Activated naive CD8-positive, alpha-beta T cell treated with anti-CD3 and anti-CD28 coated beads, Interleukin-2, amount 10 ng/mL, durations not matched to agents 7 days and 5 days (primary cell): ENCODE measurements around the gene KAT5. TPM values are rescaled to one million over a fixed set of nuclear protein-coding genes. Genes with fewer than 3 reads are reported as not detected.
"Not testable (repeated sequence)": the region's sequence is repeated elsewhere in the genome, so short reads cannot be mapped to it uniquely, and the experiment has no call there.

Experiments
- ATAC-seq: fragments of 150-1000 bp; cut with Tn5 transposase; one replicate; pipeline ENCODE4 v1.10.0; 2021; ENCODE audit warnings: low read depth, moderate library complexity
- POLR2A ChIA-PET: fragments of 350-600 bp; sonication (Branson Sonifier 250); formaldehyde crosslinking; loops from one replicate; lab custom pipeline; 2021; ENCODE audit warnings: antibody characterized with exemption; lab: Charles Lee
- DNase-seq: peaks from one replicate; pipeline ENCODE4 v3.0.0; 2021
- H3K27ac Mint-ChIP-seq: one replicate; pipeline ENCODE4 v1.8.0; 2022; ENCODE audit warnings: mild to moderate bottlenecking, mixed read lengths
- H3K27me3 Mint-ChIP-seq: one replicate; pipeline ENCODE4 v1.8.0; 2022; ENCODE audit warnings: mild to moderate bottlenecking, moderate library complexity, mixed read lengths
- H3K36me3 Mint-ChIP-seq: one replicate; pipeline ENCODE4 v1.8.0; 2021; ENCODE audit warnings: mild to moderate bottlenecking, mixed read lengths
- H3K4me1 Mint-ChIP-seq: one replicate; pipeline ENCODE4 v1.8.0; 2021; ENCODE audit warnings: mixed read lengths
- H3K4me3 Mint-ChIP-seq: one replicate; pipeline ENCODE4 v1.8.0; 2022; ENCODE audit warnings: mild to moderate bottlenecking, moderate library complexity, mixed read lengths
- H3K9me3 Mint-ChIP-seq: one replicate; pipeline ENCODE4 v1.8.0; 2021; ENCODE audit warnings: mixed read lengths
- total RNA-seq, 2 experiments: library from RNA; stranded (reverse); gene quantifications; one replicate each; pipeline ENCODE4 v1.2.3, GENCODE V29; 2021

KAT5 gene
- total RNA-seq, 2 experiments from 2014 or later: 75.6 to 82.6 TPM

- Mint-ChIP-seq H3K9me3 (no peaks in the 10 kb centered on the region), H3K4me3 (no peak overlapping the region), H3K27me3 (peaks cover 18% of the 10 kb centered on the region), H3K36me3 (no peaks in the 10 kb centered on the region), H3K27ac (no peak overlapping the region), H3K4me1 (peaks cover 3% of the 10 kb centered on the region)
- no peak for ATAC-seq
- no peak for DNase-seq
- POLR2A ChIA-PET: interaction anchor here (0.7 kb wide), 4 partner anchors 68 to 325 kb away, joined by 3 to 6 read pairs (median 5); no protein-coding TSS in a partner anchor
These were observed 15.1 kb upstream of the KAT5 start for GRCh38 chr11:65696802-65697552.

- no peaks in the 10 kb centered on the region for H3K36me3 Mint-ChIP-seq
These were observed 13.8 kb upstream of the KAT5 start for GRCh38 chr11:65698205-65698604.

GRCh38 chr11:65699306-65699705 lies 12.7 kb upstream of the KAT5 start:
- H3K9me3 Mint-ChIP-seq: no peaks in the 10 kb centered on the region

More at GRCh38 chr11:65698205-65698604, 13.8 kb upstream of the KAT5 start:
- peaks cover 18% of the 10 kb centered on the region for H3K27me3 Mint-ChIP-seq
- no peak overlapping the region for H3K4me3 Mint-ChIP-seq
- no peaks in the 10 kb centered on the region for H3K4me1 Mint-ChIP-seq
- ATAC-seq (no peak), DNase-seq (no peak)
- H3K9me3 Mint-ChIP-seq: no peaks in the 10 kb centered on the region
- H3K27ac Mint-ChIP-seq: no peak overlapping the region
- POLR2A ChIA-PET: no interaction called here

GRCh38 chr11:65700399-65700798 lies 11.7 kb upstream of the KAT5 start:
- H3K4me1 Mint-ChIP-seq: no peaks in the 10 kb centered on the region
- H3K27ac Mint-ChIP-seq: no peak overlapping the region
- H3K36me3 Mint-ChIP-seq: no peaks in the 10 kb centered on the region
- POLR2A ChIA-PET: no interaction called here
- H3K9me3 Mint-ChIP-seq: no peaks in the 10 kb centered on the region
- ATAC-seq (no peak), DNase-seq (no peak)
- H3K4me3 Mint-ChIP-seq: no peak overlapping the region
- H3K27me3 Mint-ChIP-seq: peaks cover 22% of the 10 kb centered on the region

More at GRCh38 chr11:65699306-65699705, 12.7 kb upstream of the KAT5 start:
- POLR2A ChIA-PET: no interaction called here
- H3K4me1 Mint-ChIP-seq: no peaks in the 10 kb centered on the region
- DNase-seq (no peak), ATAC-seq (no peak)
- H3K27me3 Mint-ChIP-seq: peaks cover 20% of the 10 kb centered on the region
- H3K27ac Mint-ChIP-seq: no peak overlapping the region
- H3K4me3 Mint-ChIP-seq: no peak overlapping the region
- H3K36me3 Mint-ChIP-seq: no peaks in the 10 kb centered on the region

GRCh38 chr11:65701686-65702085 lies 10.4 kb upstream of the KAT5 start:
- POLR2A ChIA-PET: no interaction called here
- peaks cover 22% of the 10 kb centered on the region for H3K27me3 Mint-ChIP-seq
- H3K9me3 Mint-ChIP-seq: no peaks in the 10 kb centered on the region

GRCh38 chr11:65703846-65704245 lies 8.2 kb upstream of the KAT5 start:
- no peak for ATAC-seq
- no peaks in the 10 kb centered on the region for H3K9me3 Mint-ChIP-seq
- no peak for DNase-seq
- no peak overlapping the region for H3K4me3 Mint-ChIP-seq
- peaks cover 3% of the 10 kb centered on the region for H3K4me1 Mint-ChIP-seq
- POLR2A ChIA-PET: interaction anchor here (0.8 kb wide), 1 partner anchor 80 kb away, joined by 3 read pairs; no protein-coding TSS in a partner anchor
- peaks cover 19% of the 10 kb centered on the region for H3K27me3 Mint-ChIP-seq
- no peaks in the 10 kb centered on the region for H3K36me3 Mint-ChIP-seq
- H3K27ac Mint-ChIP-seq: no peak overlapping the region

More at GRCh38 chr11:65701686-65702085, 10.4 kb upstream of the KAT5 start:
- Mint-ChIP-seq H3K27ac (no peak overlapping the region), H3K36me3 (no peaks in the 10 kb centered on the region), H3K4me3 (no peak overlapping the region), H3K4me1 (peaks cover 3% of the 10 kb centered on the region)
- ATAC-seq: no peak
- DNase-seq: no peak

- POLR2A ChIA-PET: interaction anchor here (0.9 kb wide), 1 partner anchor 154 kb away, joined by 3 read pairs; no protein-coding TSS in a partner anchor
- not testable (repeated sequence) for ATAC-seq, H3K27me3 Mint-ChIP-seq, H3K27ac Mint-ChIP-seq, H3K4me1 Mint-ChIP-seq, H3K36me3 Mint-ChIP-seq, H3K9me3 Mint-ChIP-seq
- DNase-seq: peak; percentile 79
- H3K4me3 Mint-ChIP-seq: peak overlapping the region; percentile 25
These were observed 5.7 kb upstream of the KAT5 start for GRCh38 chr11:65706303-65706763.

- DNase-seq, H3K27me3 Mint-ChIP-seq, H3K4me3 Mint-ChIP-seq, ATAC-seq, H3K27ac Mint-ChIP-seq, H3K9me3 Mint-ChIP-seq, POLR2A ChIA-PET, H3K36me3 Mint-ChIP-seq: not testable (repeated sequence)
- peaks cover 12% of the 10 kb centered on the region for H3K4me1 Mint-ChIP-seq
These were observed 5.0 kb upstream of the KAT5 start for GRCh38 chr11:65707002-65707401.

- Mint-ChIP-seq H3K27me3 (peaks cover 4% of the 10 kb centered on the region), H3K36me3 (peaks cover under 1% of the 10 kb centered on the region), H3K27ac (no peak overlapping the region), H3K4me1 (peaks cover 18% of the 10 kb centered on the region), H3K9me3 (no peaks in the 10 kb centered on the region), H3K4me3 (no peak overlapping the region)
- ATAC-seq (no peak), DNase-seq (no peak)
- POLR2A ChIA-PET: interaction anchor here (0.5 kb wide), 1 partner anchor 114 kb away, joined by 3 read pairs; no protein-coding TSS in a partner anchor
These were observed 3.6 kb upstream of the KAT5 start for GRCh38 chr11:65708451-65708850.

- DNase-seq (no peak), ATAC-seq (no peak)
- no peak overlapping the region for H3K27ac Mint-ChIP-seq
- no peaks in the 10 kb centered on the region for H3K27me3 Mint-ChIP-seq
- peaks cover 8% of the 10 kb centered on the region for H3K36me3 Mint-ChIP-seq
- H3K9me3 Mint-ChIP-seq: no peaks in the 10 kb centered on the region
- no peak overlapping the region for H3K4me3 Mint-ChIP-seq
- peaks cover 24% of the 10 kb centered on the region for H3K4me1 Mint-ChIP-seq
- POLR2A ChIA-PET: no interaction called here
These were observed 2.4 kb upstream of the KAT5 start for GRCh38 chr11:65709661-65710060.

- Mint-ChIP-seq H3K4me3 (peak overlapping the region; percentile 16), H3K9me3 (no peaks in the 10 kb centered on the region), H3K36me3 (peaks cover 13% of the 10 kb centered on the region), H3K4me1 (peaks cover 28% of the 10 kb centered on the region), H3K27ac (peak overlapping the region; percentile 42), H3K27me3 (no peaks in the 10 kb centered on the region)
- POLR2A ChIA-PET: interaction anchor here (1.4 to 2.7 kb wide), 4 partner anchors 10 to 149 kb away, joined by 4 to 36 read pairs (median 25); partner anchors contain the start of genes CFL1, MUS81, RNASEH2C and SNX32
- ATAC-seq: no peak
- no peak for DNase-seq
These were observed 1.6 kb upstream of the KAT5 start for GRCh38 chr11:65710421-65710820.

- Mint-ChIP-seq H3K9me3 (no peaks in the 10 kb centered on the region), H3K36me3 (peaks cover 22% of the 10 kb centered on the region), H3K4me1 (peaks cover 25% of the 10 kb centered on the region), H3K27me3 (no peaks in the 10 kb centered on the region), H3K27ac (peak overlapping the region; percentile 97), H3K4me3 (peak overlapping the region; percentile 95)
- POLR2A ChIA-PET: interaction anchor here (0.6 to 2.7 kb wide), 15 partner anchors 8 to 290 kb away, joined by 3 to 36 read pairs (median 6); partner anchors contain the start of genes AP5B1, BANF1, CCDC85B and CFL1
- no peak for DNase-seq
- peak; percentile 73 for ATAC-seq
These were observed 603 bp downstream of the KAT5 start for GRCh38 chr11:65712633-65713076.

GRCh38 chr11:65713212-65713969 lies 1.3 kb downstream of the KAT5 start:
- no peaks in the 10 kb centered on the region for H3K9me3 Mint-ChIP-seq
- POLR2A ChIA-PET: interaction anchor here (1.8 to 2.7 kb wide), 4 partner anchors 66 to 289 kb away, joined by 5 to 20 read pairs (median 17); partner anchors contain the start of genes AP5B1, BANF1, CCDC85B and EIF1AD
- H3K36me3 Mint-ChIP-seq: peaks cover 22% of the 10 kb centered on the region
- peaks cover 28% of the 10 kb centered on the region for H3K4me1 Mint-ChIP-seq
- DNase-seq: no peak
- H3K4me3 Mint-ChIP-seq: peak overlapping the region; percentile 95
- H3K27ac Mint-ChIP-seq: peak overlapping the region; percentile 61
- ATAC-seq: no peak
- no peaks in the 10 kb centered on the region for H3K27me3 Mint-ChIP-seq
